ENCODE results near the gene SNHG17. TPM values are rescaled to one million over a fixed set of nuclear protein-coding genes. Genes with fewer than 3 reads are reported as not detected.
A peak's percentile ranks its signal among the peaks of the same experiment; 100 is the strongest.

Gene SNHG17
- total RNA-seq, 4 donors from 2014 or later: 17.9 to 37.7 (median 28.0) TPM

DNA sequence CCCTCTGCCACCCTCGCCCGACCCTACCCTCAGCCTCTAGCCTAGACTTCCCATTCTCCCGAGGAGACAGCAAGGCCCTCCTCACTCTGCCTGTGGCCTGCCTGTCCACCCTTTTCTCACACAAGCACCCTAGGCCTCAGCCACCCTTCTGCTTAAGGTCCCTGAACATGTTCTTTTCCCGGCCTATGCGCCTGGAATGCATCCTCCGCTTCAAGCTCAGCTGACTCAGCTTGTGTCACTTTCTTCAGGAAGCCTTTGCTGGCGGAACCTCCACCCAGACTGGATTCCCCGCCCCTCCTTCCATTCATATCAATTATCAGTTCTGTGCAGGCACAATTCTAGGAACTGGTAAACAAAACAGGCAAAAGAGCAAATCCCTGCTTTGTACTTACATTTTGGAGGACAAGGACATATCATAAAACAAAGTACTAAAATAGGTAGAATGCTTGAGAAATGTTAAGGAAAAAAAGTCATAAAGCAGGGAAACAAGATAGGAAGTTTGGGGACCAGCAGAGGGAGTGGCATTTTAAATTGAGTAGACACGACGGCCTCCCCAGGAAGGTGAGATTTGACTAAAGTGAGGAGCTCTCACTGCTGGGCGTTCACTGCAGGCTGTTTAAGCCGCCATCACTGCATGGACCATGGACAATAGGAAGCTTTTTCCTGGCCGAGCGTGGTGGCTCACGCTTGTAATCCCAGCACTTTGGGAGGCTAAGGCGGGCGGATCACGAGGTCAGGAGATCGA, 17.9 kb upstream of the SNHG17 start:
- TF ChIP-seq POLR2A (IDR thresholded peaks at IDR 0.05): no peak
- TF ChIP-seq, protein P1, sequence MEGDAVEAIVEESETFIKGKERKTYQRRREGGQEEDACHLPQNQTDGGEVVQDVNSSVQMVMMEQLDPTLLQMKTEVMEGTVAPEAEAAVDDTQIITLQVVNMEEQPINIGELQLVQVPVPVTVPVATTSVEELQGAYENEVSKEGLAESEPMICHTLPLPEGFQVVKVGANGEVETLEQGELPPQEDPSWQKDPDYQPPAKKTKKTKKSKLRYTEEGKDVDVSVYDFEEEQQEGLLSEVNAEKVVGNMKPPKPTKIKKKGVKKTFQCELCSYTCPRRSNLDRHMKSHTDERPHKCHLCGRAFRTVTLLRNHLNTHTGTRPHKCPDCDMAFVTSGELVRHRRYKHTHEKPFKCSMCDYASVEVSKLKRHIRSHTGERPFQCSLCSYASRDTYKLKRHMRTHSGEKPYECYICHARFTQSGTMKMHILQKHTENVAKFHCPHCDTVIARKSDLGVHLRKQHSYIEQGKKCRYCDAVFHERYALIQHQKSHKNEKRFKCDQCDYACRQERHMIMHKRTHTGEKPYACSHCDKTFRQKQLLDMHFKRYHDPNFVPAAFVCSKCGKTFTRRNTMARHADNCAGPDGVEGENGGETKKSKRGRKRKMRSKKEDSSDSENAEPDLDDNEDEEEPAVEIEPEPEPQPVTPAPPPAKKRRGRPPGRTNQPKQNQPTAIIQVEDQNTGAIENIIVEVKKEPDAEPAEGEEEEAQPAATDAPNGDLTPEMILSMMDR (IDR thresholded peaks at IDR 0.05): no peak
- Histone ChIP-seq H3K9me3 (no peaks in the 10 kb centered on the region), H3K36me3 (peaks cover 0 to 35% (median 0%) of the 10 kb centered on the region in 3 donors), H3K27ac (peak overlapping the region; percentile 7 to 66 (median 38)), H3K4me1 (peaks cover 0 to 23% (median 4%) of the 10 kb centered on the region in 3 donors), H3K4me3 (no peak overlapping the region), H3K27me3 (no peaks in the 10 kb centered on the region)
- DNase-seq: no peak
- intact Hi-C loops (cut with DNase I): no loop called here
- 90% methylated on average over 9 to 19 of the region's 19 CpGs for WGBS, 2 donors

DNA sequence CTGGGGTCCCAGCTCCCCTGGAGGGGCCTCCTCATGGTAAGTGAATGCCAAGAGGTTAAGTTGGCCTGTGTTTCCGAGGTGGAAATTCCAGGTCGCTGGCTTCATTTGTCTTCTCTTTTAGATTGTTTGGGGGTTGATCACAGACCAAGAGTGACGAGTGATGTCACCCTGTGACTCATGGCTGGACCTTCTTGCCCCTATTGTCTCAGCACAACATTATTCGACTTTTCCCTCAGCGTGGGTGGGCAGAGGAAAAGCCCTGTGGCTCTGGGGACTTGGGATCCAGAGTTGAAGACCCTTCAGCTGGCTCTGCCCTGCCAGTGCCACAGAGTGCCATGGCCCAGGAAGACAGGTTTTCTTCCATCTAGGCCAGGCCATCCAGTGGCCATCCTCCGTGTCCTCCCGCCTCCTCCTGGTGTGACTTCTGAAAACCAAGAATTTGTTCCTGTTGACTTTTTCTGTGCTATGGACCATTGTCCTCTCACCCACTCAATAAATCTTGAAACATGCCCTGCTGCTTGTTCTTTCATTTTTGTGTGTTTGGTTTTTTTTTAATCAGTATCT, 15.4 kb upstream of the SNHG17 start:
- TF ChIP-seq, protein P1 (IDR thresholded peaks at IDR 0.05): no peak
- TF ChIP-seq POLR2A (IDR thresholded peaks at IDR 0.05): no peak
- 70 to 74% methylated on average over 6 to 7 of the region's 7 CpGs for WGBS, 2 donors
- no peak for DNase-seq
- H3K27me3 ChIP-seq: no peaks in the 10 kb centered on the region
- no peaks in the 10 kb centered on the region for H3K9me3 ChIP-seq
- peaks cover 10 to 36% (median 17%) of the 10 kb centered on the region in 3 donors for H3K4me1 ChIP-seq
- peaks cover 0 to 35% (median 0%) of the 10 kb centered on the region in 3 donors for H3K36me3 ChIP-seq
- no peak overlapping the region for H3K4me3 ChIP-seq
- intact Hi-C loops (cut with DNase I): no loop called here
- H3K27ac ChIP-seq: no peak overlapping the region

DNA sequence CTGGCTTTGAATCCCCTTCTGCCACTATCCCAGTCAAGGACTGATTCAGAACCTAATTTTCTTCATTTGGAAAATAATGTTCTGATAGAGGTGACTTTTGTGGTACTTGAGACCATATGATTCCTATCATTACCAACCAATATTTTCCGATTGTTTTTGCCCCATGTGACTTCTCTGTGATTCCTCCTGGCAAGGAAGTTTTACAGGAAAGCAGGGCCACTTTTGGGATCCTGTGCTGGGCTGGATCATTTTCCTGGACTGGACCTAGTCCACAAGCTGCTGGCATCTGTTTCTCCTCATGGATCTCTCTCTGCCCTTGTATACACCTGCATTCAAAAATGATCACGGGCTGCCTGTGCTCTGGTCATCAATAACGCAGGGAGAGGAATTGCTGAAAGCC, 13.9 kb upstream of the SNHG17 start:
- Histone ChIP-seq H3K4me1 (peaks cover 10 to 36% (median 17%) of the 10 kb centered on the region in 3 donors), H3K36me3 (peaks cover 0 to 35% (median 0%) of the 10 kb centered on the region in 3 donors), H3K9me3 (no peaks in the 10 kb centered on the region), H3K27ac (no peak overlapping the region), H3K27me3 (no peaks in the 10 kb centered on the region), H3K4me3 (no peak overlapping the region)
- TF ChIP-seq, protein P1 (IDR thresholded peaks at IDR 0.05): no peak
- no peak for TF ChIP-seq POLR2A (IDR thresholded peaks at IDR 0.05)
- no peak for DNase-seq
- 62 to 71% methylated on average over 3 of the region's 3 CpGs for WGBS, 2 donors
- intact Hi-C loops (cut with DNase I): no loop called here

DNA sequence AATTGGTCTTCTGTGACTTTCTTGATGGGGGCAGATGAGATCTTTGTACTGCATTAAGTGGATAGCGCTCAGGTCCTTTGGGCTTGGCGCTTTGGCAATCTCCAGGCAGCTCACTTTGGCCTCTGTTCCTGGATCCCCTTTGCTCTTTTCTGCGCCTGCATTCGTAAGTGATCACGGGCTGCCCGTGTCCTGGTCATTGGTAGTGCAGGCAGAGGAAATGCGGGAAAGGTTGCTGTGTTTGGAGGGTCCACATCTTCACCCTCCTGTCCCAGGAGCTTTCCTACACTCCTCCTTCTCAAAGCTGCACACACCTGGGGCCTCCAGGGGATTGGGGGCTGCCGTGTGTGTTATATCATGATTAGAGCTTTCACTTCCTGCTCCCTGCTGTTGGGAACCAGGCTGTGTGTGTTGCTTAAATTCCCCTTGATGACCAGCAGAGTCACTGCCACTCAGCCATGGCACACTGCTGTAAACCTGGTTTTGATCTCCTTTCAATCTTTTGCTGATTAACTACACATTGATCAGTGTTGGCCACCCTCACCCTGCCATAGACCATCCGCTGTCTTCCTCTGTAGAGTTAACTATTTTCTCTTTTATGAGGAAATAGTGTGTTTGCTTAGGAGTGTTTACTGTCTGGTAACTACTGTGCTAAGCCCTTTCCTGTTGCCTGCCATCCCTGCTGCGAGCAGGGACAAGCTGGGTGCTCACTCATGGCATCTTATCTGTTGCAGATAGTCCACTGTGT, 13.0 kb upstream of the SNHG17 start:
- peaks cover 0 to 35% (median 0%) of the 10 kb centered on the region in 3 donors for H3K36me3 ChIP-seq
- H3K9me3 ChIP-seq: no peaks in the 10 kb centered on the region
- no peak overlapping the region for H3K4me3 ChIP-seq
- peaks cover 10 to 29% (median 17%) of the 10 kb centered on the region in 3 donors for H3K4me1 ChIP-seq
- H3K27me3 ChIP-seq: no peaks in the 10 kb centered on the region
- H3K27ac ChIP-seq: no peak overlapping the region
- TF ChIP-seq, protein P1 (IDR thresholded peaks at IDR 0.05): peak in 1 of 6 experiments; percentile 19
- no peak for TF ChIP-seq POLR2A (IDR thresholded peaks at IDR 0.05)
- DNase-seq: no peak
- WGBS, 2 donors: 84 to 85% methylated on average over 7 to 10 of the region's 10 CpGs
- intact Hi-C loops (cut with DNase I): no loop called here

Data from esophagus squamous epithelium (tissue), 5 donors.